Hepatocyte (in vitro differentiated cells): Measurements from ENCODE around the gene DLGAP4.

Source experiments
- EZH2 ChIP-seq: fragments of 200-600 bp; sonication (generic); IDR thresholded peaks from 2 replicates; pipeline ENCODE4 v1.6.1; 2016; ENCODE audit warnings: antibody characterized with exemption, mild to moderate bottlenecking, borderline replicate concordance
- EZH2phosphoT487 ChIP-seq: fragments of 200-600 bp; sonication (generic); IDR thresholded peaks from one replicate; pipeline ENCODE4 v1.6.1; 2018; ENCODE audit warnings: antibody characterized with exemption, mild to moderate bottlenecking, low read depth, moderate library complexity; ENCODE audit not compliant: unreplicated experiment, severe bottlenecking
- TF ChIP-seq, protein P1 (sequence below): fragments of 200-600 bp; sonication (generic); IDR thresholded peaks from 2 replicates; pipeline ENCODE4 v1.5.1; 2016; ENCODE audit warnings: antibody characterized with exemption, mild to moderate bottlenecking; ENCODE audit not compliant: poor library complexity

DNA sequence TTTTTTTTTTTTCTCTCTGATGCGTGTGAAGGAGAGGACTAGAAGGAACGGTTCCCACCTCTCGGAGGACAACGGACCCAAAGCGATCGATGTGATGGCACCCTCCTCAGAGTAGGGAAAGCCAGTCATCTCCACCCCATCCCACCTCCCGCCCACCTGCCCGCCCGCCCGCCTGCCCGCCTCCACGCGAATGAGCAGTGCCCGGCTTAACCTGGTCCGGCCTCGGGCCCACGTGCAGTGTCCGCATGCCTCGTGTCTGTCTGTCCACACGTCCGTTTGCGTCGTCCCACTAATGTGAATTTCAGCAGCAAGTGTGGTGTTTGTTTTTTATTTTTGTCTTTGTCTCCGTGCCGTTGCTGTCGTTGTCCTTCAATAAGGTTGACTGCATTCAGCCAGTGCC, 193.1 kb downstream of the DLGAP4 start:
- TF ChIP-seq, protein P1, sequence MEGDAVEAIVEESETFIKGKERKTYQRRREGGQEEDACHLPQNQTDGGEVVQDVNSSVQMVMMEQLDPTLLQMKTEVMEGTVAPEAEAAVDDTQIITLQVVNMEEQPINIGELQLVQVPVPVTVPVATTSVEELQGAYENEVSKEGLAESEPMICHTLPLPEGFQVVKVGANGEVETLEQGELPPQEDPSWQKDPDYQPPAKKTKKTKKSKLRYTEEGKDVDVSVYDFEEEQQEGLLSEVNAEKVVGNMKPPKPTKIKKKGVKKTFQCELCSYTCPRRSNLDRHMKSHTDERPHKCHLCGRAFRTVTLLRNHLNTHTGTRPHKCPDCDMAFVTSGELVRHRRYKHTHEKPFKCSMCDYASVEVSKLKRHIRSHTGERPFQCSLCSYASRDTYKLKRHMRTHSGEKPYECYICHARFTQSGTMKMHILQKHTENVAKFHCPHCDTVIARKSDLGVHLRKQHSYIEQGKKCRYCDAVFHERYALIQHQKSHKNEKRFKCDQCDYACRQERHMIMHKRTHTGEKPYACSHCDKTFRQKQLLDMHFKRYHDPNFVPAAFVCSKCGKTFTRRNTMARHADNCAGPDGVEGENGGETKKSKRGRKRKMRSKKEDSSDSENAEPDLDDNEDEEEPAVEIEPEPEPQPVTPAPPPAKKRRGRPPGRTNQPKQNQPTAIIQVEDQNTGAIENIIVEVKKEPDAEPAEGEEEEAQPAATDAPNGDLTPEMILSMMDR = no peak
- no peak for TF ChIP-seq EZH2
- TF ChIP-seq EZH2phosphoT487 = no peak
